Ishikawa (cell line): ENCODE data around the gene ADTRP.

Source experiments
- CEBPB ChIP-seq: IDR thresholded peaks from 2 replicates; pipeline ENCODE4 v1.6.1; 2012
- CREB1 ChIP-seq: IDR thresholded peaks from 2 replicates; pipeline ENCODE4 v1.6.1; 2012; ENCODE audit warnings: low read depth
- EGR1 ChIP-seq: IDR thresholded peaks from 2 replicates; pipeline ENCODE4 v1.6.1; 2012
- EP300 ChIP-seq: IDR thresholded peaks from 2 replicates; pipeline ENCODE4 v1.6.1; 2012; ENCODE audit warnings: borderline replicate concordance
- FOXM1 ChIP-seq: IDR thresholded peaks from 2 replicates; pipeline ENCODE4 v1.6.1; 2012; ENCODE audit warnings: low read depth, borderline replicate concordance
- NFIC ChIP-seq: IDR thresholded peaks from 2 replicates; pipeline ENCODE4 v1.6.1; 2012
- RAD21 ChIP-seq: IDR thresholded peaks from 2 replicates; pipeline ENCODE4 v1.6.1; 2012; ENCODE audit warnings: low read depth
- TAF1 ChIP-seq: IDR thresholded peaks from 2 replicates; pipeline ENCODE4 v1.6.1; 2012; ENCODE audit warnings: low read depth, mild to moderate bottlenecking
- TCF12 ChIP-seq: IDR thresholded peaks from 2 replicates; pipeline ENCODE4 v1.6.1; 2012; ENCODE audit warnings: low read depth
- TEAD4 ChIP-seq: IDR thresholded peaks from 2 replicates; pipeline ENCODE4 v1.6.1; 2012
- YY1 ChIP-seq: IDR thresholded peaks from 2 replicates; pipeline ENCODE4 v1.6.1; 2012; ENCODE audit warnings: low read depth
- ZBTB7A ChIP-seq: IDR thresholded peaks from 2 replicates; pipeline ENCODE4 v1.6.1; 2012; ENCODE audit warnings: low read depth
- TF ChIP-seq, protein P1 (sequence below): IDR thresholded peaks from 2 replicates; pipeline ENCODE4 v1.6.1; 2012
- TF ChIP-seq, protein P2 (sequence below): IDR thresholded peaks from 2 replicates; pipeline ENCODE4 v1.6.1; 2012
- TF ChIP-seq, protein P3 (sequence below): IDR thresholded peaks from 2 replicates; pipeline ENCODE4 v1.6.1; 2012; ENCODE audit warnings: low read depth, mild to moderate bottlenecking

ADTRP gene

DNA sequence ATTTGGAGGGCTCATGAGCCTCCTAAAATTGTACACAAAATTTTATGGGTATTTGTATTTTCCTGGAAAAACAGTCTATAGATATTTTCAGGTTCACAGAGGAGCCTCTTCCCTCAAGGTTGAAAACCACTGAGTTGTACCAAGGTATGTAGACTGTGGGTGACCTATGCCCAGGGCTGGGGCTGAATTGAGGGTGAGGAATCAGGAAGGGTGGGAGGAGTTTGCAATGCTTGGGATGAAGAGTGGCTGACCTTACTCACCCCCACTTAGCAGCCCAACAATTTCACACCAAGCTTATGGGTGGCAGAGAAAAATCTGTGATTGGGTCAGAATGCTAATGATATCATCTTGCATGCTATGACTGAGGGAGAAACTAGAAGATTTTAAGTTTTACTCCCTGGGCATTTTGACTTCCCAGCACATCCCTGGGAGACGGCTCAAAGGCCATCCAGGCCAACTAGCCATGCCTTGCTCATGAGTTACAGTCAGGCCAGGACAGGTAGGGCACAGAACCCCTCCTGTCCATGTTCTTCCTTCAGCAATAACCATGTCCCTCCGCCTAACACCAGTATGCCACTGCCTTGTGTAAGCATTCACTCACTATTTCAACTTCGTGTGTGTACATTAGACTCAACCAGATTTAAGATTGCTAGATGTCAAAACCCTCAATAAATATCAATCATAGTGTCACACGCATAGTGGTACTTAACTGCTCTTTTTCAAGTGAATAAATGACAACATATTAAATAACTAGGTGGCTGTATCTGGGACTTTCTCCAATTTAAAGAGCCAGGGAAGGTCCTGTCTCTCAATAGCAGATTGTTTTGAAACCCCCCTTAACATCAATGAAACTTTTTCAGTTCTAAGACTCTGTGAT is 16.6 kb downstream of the ADTRP start:
- TF ChIP-seq TAF1 (no peak), ZBTB7A (no peak), FOXM1 (no peak), CREB1 (no peak), YY1 (no peak), TCF12 (no peak), CEBPB (no peak)
- TF ChIP-seq, protein P1, sequence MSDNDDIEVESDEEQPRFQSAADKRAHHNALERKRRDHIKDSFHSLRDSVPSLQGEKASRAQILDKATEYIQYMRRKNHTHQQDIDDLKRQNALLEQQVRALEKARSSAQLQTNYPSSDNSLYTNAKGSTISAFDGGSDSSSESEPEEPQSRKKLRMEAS, result no peak

DNA sequence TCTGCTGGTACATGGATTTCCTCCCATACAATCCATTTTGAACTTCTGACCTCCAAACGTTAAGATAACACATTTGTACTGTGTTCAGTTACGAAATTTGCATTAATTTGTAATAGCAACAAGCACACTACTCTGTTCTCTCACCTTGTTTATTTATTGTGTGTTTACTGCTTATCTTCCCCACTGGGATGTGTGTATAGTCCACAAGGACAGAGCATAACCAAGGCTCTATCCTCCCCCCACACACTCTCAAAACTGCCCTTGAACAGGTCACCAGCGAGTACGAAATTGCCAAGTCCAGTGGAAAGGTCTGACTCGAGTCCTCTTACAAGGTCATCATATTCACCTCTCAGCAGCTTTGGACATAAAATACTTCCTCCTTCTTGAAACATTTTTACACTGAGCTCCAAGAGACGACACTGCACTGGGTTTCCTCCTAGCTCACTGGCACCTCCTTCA is 18.6 kb downstream of the ADTRP start:
- TF ChIP-seq YY1, result no peak
- TF ChIP-seq, protein P2, sequence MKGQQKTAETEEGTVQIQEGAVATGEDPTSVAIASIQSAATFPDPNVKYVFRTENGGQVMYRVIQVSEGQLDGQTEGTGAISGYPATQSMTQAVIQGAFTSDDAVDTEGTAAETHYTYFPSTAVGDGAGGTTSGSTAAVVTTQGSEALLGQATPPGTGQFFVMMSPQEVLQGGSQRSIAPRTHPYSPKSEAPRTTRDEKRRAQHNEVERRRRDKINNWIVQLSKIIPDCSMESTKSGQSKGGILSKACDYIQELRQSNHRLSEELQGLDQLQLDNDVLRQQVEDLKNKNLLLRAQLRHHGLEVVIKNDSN, result no peak

DNA sequence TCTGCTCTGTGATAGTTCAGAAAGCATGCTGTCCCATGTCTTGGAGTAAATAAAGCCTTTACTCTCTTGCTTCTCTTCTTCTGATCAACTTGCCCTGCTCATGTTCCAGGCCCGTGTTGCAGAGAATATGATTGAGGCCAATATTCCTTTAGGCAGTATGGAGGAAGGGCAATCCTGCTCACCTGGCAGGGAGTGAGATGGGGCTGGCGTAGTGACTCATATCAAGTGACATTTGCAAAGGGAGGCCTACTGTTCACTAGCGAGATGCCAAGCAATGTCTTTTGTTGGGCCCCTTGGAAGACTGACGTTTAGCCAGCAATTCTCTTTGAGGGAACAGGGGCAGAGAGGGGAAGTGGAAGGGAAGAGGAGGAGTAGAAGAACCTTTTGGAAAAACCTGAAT is 19.7 kb downstream of the ADTRP start:
- TF ChIP-seq RAD21 (no peak), CREB1 (no peak), EP300 (no peak)
- TF ChIP-seq, protein P1, result no peak

GRCh38 chr6:11756726-11757125 is 21.9 kb downstream of the ADTRP start:
- TF ChIP-seq, protein P3, sequence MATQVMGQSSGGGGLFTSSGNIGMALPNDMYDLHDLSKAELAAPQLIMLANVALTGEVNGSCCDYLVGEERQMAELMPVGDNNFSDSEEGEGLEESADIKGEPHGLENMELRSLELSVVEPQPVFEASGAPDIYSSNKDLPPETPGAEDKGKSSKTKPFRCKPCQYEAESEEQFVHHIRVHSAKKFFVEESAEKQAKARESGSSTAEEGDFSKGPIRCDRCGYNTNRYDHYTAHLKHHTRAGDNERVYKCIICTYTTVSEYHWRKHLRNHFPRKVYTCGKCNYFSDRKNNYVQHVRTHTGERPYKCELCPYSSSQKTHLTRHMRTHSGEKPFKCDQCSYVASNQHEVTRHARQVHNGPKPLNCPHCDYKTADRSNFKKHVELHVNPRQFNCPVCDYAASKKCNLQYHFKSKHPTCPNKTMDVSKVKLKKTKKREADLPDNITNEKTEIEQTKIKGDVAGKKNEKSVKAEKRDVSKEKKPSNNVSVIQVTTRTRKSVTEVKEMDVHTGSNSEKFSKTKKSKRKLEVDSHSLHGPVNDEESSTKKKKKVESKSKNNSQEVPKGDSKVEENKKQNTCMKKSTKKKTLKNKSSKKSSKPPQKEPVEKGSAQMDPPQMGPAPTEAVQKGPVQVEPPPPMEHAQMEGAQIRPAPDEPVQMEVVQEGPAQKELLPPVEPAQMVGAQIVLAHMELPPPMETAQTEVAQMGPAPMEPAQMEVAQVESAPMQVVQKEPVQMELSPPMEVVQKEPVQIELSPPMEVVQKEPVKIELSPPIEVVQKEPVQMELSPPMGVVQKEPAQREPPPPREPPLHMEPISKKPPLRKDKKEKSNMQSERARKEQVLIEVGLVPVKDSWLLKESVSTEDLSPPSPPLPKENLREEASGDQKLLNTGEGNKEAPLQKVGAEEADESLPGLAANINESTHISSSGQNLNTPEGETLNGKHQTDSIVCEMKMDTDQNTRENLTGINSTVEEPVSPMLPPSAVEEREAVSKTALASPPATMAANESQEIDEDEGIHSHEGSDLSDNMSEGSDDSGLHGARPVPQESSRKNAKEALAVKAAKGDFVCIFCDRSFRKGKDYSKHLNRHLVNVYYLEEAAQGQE, result no peak
- TF ChIP-seq, protein P2, result no peak
- TF ChIP-seq CEBPB (no peak), CREB1 (no peak), NFIC (no peak), TEAD4 (no peak), YY1 (no peak), ZBTB7A (no peak), TAF1 (no peak), EP300 (no peak), EGR1 (no peak), RAD21 (no peak), TCF12 (no peak), FOXM1 (no peak)
- TF ChIP-seq, protein P1, result no peak

GRCh38 chr6:11756292-11756691 is 22.3 kb downstream of the ADTRP start:
- no peak for TF ChIP-seq ZBTB7A
- TF ChIP-seq CEBPB, result no peak
- no peak for TF ChIP-seq TCF12
- no peak for TF ChIP-seq TAF1
- TF ChIP-seq RAD21, result no peak
- no peak for TF ChIP-seq EP300
- TF ChIP-seq, protein P2, result no peak
- TF ChIP-seq, protein P1, result no peak
- TF ChIP-seq, protein P3, result no peak
